Head of caudate nucleus (tissue), 42 donors: ENCODE results near the gene OR4M2.
"Not testable (repeated sequence)": the region's sequence is repeated elsewhere in the genome, so short reads cannot be mapped to it uniquely, and the experiment has no call there.

Experiments used
- DNase-seq, 42 donors: peaks; one replicate each; pipeline versions ENCODE4 v3.0.0 to v3.0.0-alpha.2; 2020 to 2021; ENCODE audit warnings: mixed read lengths in 7 of 42
- intact Hi-C: fragments of 100-400 bp; cut with DNase I; formaldehyde crosslinking; loops from one replicate; pipeline ENCODE4 v1.15.0; 2022

The OR4M2 gene

GRCh38 chr15:22080227-22080626 is at the start of gene OR4M2:
OR4M2 (plus strand) TSS chr15:22080527; CDS start chr15:22080625, 98 bp downstream.
- DNase-seq, intact Hi-C loops: not testable (repeated sequence)

GRCh38 chr15:22069267-22069666 is 11.1 kb upstream of the OR4M2 start:
- intact Hi-C loops, DNase-seq: not testable (repeated sequence)

- DNase-seq, intact Hi-C loops: not testable (repeated sequence)
Measured at GRCh38 chr15:22081386-22081785, 1.1 kb downstream of the OR4M2 start.

GRCh38 chr15:22098616-22099253 is 18.4 kb downstream of the OR4M2 start:
- intact Hi-C loops, DNase-seq: not testable (repeated sequence)

GRCh38 chr15:22099289-22099891 is 19.1 kb downstream of the OR4M2 start:
- not testable (repeated sequence) for DNase-seq

GRCh38 chr15:22122033-22122432 is 41.7 kb downstream of the OR4M2 start:
- DNase-seq, intact Hi-C loops: not testable (repeated sequence)

More at GRCh38 chr15:22099289-22099891, 19.1 kb downstream of the OR4M2 start:
- intact Hi-C loops, result not testable (repeated sequence)
